Sciatic nerve (tissue), 2 donors: ENCODE data around the gene TBL3. TPM values are rescaled to one million over a fixed set of nuclear protein-coding genes. Genes with fewer than 3 reads are reported as not detected.
"Not testable (repeated sequence)": the region's sequence is repeated elsewhere in the genome, so short reads cannot be mapped to it uniquely, and the experiment has no call there.

ENCODE experiments used
- ATAC-seq: fragments of 200-7000 bp; cut with Tn5 transposase; one replicate; pipeline ENCODE4 v1.9.1; 2020; ENCODE audit warnings: mild to moderate bottlenecking, moderate library complexity
- DNase-seq: peaks from one replicate; pipeline ENCODE4 v3.0.0-alpha.2; 2020; ENCODE audit warnings: low spot score
- intact Hi-C: fragments of 100-400 bp; cut with DNase I; formaldehyde crosslinking; loops from one replicate; pipeline ENCODE4 v1.14.2; 2022
- total RNA-seq: library from RNA; stranded (reverse); fragmentation: NEBNext Ultra II Directional; extraction: Animal tissue kit (Norgen Biotek cat#: 25700); gene quantifications from one replicate; pipeline ENCODE4 v1.2.1, GENCODE V29; 2021
- donor health status: DM: no; HTN: no; CAD: no.
- donor health status: DM: no; HTN: no; CAD: no.

The TBL3 gene
- total RNA-seq = 21.8 TPM

DNA sequence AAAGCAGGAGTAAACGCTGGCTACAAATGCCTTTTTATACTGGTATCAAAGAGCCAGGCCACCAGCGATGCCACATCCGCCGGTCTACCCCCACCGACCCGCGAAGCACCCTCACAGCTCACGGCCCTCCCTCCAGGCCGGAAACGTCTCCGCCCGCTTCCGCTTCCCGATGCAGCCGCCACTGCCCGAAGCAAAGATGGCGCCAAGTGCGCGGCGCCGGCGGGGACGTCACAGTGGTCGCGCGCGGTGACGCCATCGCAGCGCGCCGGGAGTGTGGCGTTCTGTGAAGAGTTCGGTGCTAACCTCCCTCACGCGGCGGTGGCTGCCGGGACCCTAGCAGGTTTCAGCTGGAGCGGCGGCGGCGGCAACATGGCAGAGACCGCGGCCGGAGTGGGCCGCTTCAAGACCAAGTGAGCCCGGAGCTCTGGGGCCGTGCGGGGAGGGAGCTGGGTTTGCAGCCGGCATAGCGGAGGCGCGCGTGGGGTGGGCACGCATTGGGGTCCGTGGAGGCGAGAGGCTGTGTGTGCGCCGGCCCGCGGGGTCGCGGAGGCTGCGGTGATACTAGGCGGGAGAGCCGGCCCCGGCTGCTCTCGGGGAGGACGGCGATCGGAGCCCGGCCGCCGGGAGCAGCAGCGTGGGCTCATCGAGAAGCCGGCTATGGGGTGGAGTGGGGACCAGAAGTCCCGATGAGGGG, at the start of gene TBL3:
TBL3 (plus strand) TSS at position 258 of the 694 bp plus-strand sequence; CDS start at position 370, 112 bp downstream.
- DNase-seq = peak; percentile 95
- peak; percentile 95 for ATAC-seq
- intact Hi-C loops = no loop called here

DNA sequence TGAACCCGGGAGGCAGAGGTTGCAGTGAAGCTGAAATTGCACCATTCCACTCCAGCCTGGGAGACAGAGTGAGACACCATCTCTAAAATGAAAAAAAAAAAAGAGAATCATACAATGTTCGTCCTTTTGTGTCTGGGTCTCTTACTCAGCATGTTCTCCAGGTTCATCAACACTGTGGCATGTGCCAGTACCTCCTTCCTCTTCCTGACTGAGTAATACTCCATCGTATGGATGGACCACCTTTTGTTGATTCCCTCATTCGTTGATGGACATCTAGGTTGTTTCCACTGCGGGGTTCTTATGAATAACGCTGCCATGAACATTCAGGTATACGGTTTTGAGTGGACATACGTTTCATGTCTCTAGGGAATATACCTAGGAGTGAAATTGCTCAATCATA, 49.5 kb upstream of the TBL3 start:
- ATAC-seq (no peak), DNase-seq (no peak)
- intact Hi-C loops = no loop called here

DNA sequence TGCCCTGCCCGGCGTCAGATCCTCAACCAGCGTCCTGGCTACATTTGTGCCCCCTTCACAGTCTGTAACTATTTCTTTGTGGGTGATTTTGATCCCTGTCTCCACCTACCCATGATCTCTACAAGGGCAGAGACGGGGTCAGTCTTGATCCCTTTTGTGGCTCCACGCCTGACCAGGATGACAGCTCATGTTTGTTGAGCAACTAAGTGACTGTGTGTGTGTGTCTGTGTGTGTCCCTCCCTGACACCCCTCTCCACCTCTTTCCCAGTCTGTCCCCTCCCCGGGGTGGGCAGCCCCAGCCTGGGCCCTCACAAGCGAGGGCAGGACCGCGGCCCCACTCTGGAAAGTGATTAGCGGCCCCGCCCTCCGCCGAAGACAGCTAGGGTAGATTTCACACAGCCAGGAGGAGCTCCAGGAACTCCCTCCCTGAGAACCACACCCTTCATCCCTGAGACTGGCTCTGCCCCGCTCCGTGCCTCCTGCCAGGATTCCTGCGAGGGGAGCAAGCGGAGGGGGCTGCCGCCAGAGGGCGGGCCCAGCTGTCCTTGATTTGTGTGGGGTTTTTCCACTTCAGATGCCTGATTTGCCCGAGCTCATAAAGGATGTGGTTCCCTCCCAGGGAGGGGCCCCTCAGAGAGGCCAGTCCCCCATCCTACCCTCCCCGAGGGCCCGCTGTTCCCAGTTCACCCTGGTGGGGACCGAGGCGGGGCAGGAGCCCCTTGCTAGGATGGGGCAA, 48.4 kb upstream of the TBL3 start:
- intact Hi-C loops = no loop called here
- ATAC-seq (peak; percentile 31), DNase-seq (no peak)

DNA sequence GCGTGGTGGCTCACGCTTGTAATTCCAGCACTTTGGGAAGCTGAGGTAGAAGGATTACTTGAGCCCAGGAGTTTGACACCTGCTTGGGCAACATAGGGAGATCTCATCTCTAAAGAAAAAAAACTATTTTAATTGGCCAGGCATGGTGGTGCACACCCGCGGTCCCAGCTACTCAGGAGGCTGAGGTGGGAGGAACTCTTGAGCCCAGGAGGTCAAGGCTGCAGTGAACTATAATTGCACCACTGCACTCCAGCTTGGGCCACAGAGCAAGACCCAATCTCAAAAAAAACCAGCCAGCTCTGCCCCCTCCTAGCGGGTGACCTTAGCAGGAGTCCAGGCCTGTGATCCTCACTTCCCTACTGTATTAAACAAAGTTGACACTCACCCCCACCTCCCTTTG, 47.8 kb upstream of the TBL3 start:
- intact Hi-C loops = no loop called here
- no peak for ATAC-seq
- no peak for DNase-seq

DNA sequence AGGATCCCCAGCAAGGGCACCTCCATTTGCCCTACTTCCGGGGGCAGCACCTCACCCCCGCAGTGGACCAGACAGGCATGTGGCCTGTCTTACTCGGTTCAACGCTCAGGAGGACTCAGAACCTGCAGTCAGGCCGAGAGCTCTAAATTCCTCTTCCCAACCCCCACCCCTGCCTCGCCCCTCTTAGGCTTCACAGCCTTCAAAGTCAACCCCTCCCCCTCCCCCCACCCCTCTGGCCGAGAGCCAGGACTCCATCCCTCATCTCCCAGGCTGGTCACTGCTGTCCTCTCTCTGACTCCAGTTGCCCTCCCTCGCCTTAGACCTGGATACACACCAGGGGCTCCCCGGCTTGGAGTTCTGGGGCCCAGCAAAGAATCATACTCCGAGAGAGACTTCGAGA, 45.6 kb upstream of the TBL3 start:
- ATAC-seq = no peak
- no peak for DNase-seq
- intact Hi-C loops = loop anchor here (5.0 kb wide), 1 partner anchor 64 kb away; no protein-coding TSS in a partner anchor

DNA sequence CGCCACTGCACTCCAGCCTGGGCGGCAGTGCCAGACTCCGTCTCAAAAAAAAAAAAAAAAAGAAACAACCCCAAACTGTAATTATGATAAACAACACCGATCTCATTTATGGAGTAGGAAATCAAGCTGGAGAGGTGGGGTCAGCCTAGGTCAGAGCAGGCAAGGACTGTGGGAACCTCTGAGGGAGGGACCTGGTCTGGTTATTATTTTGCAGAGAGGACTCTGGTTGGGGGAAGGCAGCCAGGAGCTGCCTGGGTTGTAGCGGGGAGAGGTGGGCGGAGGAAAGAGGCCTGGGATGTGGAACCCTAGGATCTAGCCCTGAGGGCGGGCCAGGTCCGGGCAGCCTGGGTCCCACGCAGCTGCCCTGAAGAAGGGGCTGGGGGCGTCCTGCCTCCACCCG, 42.7 kb upstream of the TBL3 start:
- DNase-seq = no peak
- intact Hi-C loops = loop anchor here (5.0 kb wide), 1 partner anchor 67 kb away; no protein-coding TSS in a partner anchor
- ATAC-seq = peak; percentile 45

DNA sequence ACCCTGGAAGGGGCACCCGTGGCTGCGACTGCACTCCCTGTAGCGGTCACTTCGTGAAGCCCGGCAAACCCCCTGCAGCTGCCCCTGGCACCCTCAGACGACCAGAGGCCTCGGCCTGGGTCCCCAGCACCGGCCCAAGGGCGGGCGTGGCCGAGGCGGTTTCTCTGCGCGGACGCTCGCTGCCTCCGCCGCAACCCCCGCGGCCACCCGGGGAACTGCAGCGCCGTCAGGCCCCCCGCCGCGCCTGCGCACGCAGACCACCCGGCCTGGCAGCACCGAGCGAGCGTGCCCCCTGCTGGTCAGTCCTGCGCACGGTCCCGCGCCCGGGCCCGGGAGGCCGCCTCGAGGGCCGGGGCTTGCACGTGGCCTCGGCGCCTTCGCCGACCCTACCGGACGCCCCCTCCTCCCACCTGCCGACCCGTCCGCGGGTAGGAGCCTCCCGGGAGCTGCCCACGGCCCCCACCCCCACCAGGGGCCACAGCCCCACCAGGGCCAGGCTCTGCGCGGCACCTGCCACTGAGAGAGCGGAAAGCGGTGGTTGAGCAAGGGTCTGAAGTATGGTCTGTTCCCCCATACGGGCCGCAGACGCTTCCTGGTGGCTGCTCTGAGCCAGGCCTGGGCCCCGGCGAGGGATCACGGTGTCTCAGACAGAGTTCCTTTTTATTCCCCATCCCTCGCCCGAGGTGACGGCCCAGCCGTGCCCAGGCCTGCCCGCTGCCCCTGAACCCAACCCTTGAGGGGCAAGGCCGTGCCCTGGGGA, 42.1 kb upstream of the TBL3 start:
- intact Hi-C loops = loop anchor here (5.0 kb wide), 1 partner anchor 67 kb away; no protein-coding TSS in a partner anchor
- peak; percentile 91 for ATAC-seq
- DNase-seq = peak; percentile 94

DNA sequence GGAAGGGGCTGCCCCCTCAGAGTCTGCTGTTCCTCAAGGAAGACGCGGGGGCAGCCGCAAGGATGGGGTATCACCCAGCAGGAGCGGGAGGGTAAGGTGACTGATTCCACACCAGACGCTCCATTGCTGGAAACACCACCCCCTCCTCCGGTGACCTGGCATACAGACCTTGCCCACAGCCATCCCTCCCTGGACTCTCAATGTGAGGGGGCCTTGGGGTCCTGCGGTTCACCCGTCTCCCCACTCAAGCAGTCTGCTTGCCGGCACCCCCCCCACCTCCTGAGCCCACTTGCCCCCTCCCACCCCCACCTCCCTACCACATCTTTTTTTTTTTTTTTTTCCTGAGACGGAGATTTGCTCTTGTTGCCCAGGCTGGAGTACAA, 41.5 kb upstream of the TBL3 start:
- DNase-seq (no peak), ATAC-seq (no peak)
- intact Hi-C loops = no loop called here

DNA sequence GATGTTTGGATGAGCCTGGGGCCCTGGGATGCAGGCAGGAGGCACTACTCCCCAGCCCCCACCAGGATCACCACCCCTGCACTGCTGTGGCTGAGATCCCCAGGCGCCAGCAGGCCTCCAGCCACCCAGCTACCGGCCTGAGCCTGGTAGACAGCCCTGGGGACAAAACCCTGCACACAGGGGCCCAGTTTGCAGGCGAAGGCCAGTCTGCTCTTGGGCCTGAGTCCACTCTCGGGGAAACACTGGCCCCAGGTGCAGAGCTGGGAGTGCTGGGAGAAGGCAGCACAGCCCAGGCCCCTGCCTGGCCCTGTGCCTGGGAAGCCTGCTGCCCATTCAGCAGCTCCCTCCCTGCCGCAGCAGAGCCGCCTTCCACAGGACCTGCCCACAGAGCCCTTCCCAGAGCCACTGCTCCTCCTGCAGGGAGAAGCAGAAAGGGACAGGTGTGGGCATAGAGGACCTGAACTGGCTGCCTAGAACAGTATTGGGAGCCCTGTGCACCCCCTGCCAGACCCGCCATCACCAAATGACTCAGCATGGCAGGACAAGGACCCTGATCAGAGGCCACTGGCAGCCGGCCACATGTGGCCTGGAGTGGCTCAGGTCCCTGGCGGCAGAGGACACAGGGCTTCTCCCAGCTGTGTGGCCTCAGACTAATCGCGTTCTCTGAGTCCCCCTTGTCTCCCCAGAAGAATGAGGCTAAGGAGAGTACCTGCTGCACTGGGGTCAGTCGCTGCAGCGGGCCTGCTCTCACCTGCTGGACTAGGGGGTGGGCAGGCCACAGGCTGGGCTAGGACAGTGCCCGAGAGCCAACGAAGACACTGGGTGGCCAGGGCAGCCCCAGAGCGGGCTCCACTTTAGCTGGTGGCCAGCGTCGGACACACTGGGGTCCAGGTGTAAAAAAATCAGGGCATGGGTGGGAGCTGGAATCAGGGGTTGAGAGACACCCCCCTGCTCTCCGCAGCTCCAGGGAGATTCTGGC, 39.5 kb upstream of the TBL3 start:
- intact Hi-C loops = no loop called here
- DNase-seq (no peak), ATAC-seq (no peak)

DNA sequence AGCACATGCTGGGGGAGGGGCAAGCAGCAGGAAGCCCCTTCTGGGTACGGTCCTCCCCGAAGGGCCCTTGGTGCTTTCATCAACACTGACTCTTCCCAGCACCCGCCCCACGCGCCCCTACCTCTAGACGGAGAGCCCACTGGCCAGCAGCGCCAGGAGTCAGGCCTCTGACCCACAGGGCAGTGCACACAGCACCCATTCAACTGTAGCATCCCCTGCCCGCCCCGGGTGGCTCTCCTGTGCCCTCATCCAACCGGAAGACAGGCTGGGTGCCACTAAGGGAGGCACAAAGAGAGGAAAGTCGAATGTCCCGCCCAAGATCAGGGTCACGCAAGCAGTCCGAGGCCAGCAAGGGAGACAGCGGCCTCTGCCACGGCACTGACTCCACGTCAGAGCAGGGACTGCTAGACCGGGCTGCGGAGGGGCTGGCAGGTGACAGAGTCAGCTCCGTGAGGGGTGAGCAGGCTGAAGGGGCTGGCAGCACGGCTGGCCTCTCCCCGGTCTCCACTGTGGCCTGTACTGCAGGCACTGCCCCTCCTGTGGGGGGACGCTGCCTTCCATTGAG, 38.7 kb upstream of the TBL3 start:
- intact Hi-C loops = no loop called here
- no peak for ATAC-seq
- no peak for DNase-seq

DNA sequence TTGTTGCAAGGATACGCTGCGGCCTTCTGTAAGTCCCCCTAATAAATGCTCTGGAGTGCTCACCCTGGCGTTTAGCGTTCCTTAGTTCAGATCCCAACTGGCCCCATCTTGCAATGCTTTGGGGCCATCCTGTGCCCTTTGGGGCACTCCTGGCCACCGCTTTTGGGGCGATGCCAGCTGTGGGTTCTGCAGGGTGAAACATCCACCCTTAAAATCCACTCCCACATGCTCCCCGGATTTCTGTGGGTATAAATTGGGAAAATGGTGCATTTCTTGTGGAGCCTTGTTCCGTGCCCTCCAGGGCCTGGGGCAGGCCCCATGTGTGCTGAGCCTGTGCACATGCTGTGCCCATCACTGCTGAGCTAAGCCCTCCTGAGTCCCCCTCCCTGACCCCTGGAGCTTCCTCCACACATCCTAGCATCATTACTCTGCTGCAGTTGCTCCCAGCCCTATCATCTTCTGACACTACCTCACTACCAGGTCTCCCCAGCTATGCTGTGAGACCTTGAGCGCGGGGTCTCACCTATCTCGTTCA, 34.8 kb upstream of the TBL3 start:
- intact Hi-C loops = no loop called here
- ATAC-seq (no peak), DNase-seq (no peak)

DNA sequence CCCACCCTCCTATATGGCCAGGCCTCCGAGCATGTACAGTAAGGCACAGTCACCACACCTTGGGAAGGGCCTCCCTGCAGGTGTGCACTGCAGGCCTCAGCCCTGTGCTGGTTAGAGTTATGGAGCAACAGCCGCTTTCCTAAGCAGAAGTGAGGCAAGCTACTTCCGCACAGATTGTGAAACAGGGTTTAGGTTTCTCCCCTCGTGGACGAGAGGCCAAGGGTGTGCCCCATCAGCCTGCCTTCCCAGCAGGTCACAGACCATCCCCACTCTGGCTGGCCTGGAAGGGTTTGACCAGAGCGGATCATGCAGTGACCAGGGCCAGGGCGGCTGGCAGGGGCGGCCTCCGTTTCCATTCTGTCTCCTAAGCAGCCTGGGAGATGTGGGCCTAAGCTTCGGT, 33.5 kb upstream of the TBL3 start:
- intact Hi-C loops = no loop called here
- DNase-seq = no peak
- ATAC-seq = no peak

DNA sequence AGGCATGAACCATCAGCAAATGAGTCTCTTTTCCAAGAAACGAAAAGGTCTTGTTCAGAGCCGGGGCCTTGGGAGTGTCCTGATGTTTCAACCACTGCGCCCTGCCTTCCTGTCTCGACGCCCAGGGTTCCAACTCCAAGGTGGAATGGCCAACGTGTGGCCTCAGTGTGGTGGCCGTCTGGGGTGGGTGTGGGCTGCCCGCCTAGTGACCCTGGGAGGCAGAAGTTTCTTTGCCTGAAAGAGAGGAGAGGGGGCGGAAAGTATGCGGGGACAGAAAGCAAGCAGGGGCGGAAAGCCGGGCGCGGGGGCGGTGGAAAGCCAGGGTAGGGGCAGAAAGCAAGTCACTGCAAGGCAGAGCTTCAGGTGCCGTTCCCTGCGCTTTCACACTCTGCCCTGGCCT, 32.9 kb upstream of the TBL3 start:
- intact Hi-C loops = no loop called here
- no peak for ATAC-seq

DNA sequence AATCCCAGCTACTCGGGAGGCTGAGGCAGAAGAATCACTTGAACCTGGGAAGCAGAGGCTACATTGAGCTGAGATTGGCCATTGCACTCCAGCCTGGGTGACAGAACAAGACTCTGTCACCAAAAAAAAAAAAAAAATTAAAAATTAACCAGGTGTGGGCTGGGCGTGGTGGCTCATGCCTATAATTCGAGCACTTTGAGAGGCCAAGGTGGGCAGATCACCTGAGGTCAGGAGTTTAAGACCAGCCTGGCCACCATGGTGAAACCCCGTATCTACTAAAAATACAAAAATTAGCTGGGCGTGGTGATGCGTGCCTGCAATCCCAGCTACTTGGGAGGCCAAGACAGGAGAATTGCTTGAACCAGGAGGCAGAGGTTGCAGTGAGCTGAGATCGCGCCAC, 32.0 kb upstream of the TBL3 start:
- DNase-seq, intact Hi-C loops, ATAC-seq: not testable (repeated sequence)

More for the DNA sequence above, 32.9 kb upstream of the TBL3 start:
- no peak for DNase-seq

DNA sequence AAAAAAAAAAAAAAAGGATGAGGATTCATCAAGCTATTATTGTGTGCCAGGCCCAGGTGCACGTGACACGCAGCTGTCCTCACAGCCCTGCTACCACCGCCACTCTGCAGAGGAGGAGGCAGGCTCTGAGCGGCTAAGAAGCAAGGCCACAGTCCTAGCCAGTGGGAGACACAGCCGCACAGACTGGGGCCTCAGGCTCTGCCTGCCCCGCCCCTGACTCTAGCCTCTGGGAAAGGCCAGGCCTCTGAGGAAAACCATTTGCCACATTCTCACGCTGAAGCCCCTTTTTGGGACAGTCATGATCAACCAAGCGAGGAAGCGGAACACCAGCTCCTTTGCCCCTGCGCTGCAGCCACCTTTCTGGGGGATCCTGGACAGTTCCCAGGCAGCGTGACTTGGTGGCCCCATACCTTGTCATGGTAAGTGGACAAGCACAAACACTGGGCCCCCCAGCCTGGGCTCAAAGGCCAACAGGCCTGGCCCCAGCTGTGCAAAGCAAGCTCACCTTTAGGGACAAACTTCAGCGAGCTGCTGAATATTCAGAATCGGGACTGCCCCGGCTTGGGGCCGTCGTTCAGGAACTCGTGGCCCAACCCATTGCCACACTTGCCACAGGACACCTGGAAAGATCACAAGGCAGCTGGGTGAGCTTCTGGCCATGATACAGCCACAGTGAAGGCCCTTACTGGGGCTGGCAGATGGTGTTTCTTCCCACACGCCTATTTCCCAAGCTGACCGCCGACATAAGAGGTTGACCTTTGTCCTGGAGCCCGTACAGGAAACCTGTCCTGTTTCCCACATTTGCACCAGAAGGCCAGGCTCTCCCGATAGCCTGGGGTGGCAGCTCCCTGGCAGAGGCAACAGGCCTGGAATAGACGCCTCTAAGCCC, 31.3 kb upstream of the TBL3 start:
- DNase-seq = no peak
- intact Hi-C loops = no loop called here
- ATAC-seq = no peak

DNA sequence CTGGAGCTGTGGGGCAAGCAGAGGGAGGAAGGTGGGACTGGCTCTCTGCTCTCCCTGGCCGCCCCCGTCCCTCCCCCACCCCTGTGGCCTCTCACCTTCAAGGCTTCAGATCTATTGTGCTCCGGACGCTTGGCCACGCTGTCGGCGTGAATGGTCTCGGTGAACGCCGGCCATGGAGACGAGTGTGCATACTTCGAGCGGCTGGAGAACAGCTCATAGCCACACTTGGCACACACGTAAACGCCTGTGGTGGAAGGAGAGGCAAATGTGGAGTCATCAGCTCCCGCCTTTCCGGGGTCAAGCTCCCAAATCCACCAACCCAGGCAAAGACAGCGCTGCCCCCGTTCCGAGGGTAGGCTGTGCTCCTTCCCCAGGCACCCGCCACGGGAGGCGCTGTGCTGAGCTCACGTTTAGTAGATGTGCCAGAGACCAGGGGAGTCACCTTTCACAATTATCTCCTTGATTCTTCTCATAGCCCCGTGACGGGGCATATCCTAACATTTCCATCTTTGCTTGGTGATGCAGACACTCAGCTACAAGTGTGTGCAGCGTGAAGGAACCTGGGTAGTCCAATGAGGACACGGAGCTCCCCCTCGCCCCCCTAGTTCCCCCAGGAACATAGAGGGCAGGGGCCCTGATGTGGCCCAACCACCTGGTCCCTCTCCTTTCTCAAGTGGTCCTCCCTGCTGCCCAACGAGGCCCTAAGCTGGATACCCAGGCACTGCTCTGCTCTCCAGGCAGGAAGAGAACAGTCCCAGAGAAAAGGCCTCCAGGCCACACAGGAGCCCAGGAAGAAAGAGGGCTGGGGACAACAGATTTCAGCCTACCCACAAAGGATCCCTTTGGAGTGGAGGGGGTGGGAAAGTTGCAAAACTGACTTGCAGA, 30.4 kb upstream of the TBL3 start:
- ATAC-seq = no peak
- no peak for DNase-seq
- intact Hi-C loops = no loop called here
